ENCODE data around the gene PAGE2B.

The PAGE2B gene

DNA sequence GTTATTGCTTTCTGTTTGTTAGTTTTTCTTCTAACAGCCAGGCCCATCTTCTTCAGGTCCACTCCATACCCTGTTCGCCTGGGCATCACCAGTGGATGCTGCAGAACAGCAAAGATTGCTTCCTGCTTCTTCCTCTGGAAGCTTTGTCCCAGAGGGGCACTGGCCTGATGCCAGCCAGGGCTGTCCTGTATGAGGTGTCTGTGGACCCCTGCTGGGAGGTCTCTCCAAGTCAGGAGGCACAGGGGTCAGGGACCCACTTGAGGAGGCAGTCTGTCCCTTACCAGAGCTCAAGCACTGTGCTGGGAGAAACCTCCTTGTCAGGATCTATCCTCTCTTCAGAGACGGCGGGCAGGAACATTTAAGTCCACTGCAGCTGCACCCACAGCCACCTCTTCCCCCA lies 2.5 kb upstream of the PAGE2B start:
- DNase-seq = no peak
- TF ChIP-seq POLR2A (IDR thresholded peaks at IDR 0.05; ENCODE audit: low read length) = no peak
- TF ChIP-seq GATA1 (IDR thresholded peaks at IDR 0.05; ENCODE audit: low read depth, low read length) = no peak

DNA sequence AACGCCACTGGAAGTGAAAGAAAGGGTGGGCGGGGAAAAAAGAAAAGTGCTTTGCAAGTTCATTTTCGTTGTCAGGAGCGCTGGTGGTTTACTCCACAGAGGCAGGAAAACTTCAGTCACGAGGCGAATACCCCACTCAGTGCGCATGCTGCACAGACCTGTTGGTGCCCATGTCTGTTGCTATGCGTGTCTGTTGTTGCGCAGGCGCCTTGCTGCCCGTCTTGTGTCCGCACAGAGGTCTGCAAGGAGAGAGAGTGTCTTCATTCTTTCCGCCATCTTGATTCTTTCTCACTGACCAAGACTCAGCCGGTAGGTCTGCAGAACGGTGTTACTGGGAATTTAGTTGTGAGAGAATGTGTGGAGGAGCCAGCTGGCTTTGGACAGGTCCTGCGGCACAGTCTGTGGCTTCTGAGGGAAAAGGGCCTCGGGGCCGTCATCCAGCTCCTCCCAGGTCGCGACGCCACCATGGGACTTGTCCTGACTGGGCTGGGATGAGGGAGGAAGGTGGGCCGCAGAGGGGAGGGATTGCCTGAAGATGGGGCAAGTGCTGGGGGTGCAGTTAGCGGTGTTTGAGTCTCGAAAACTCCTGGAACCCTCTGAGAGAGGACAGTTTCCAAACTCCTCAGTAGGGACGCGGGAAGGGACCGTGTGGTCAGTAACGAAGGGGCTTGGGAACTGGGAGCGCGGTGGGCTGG lies 14.1 kb downstream of the PAGE2B start, which contains the start of gene PAGE2:
Gene PAGE2 (plus strand): TSS at position 224 of the 695 bp plus-strand sequence. CDS start 1,003 bp downstream, outside the sequence.
- no peak for TF ChIP-seq POLR2A (IDR thresholded peaks at IDR 0.05; ENCODE audit: low read length)
- TF ChIP-seq GATA1 (IDR thresholded peaks at IDR 0.05; ENCODE audit: low read depth, low read length) = no peak
- DNase-seq = no peak

DNA sequence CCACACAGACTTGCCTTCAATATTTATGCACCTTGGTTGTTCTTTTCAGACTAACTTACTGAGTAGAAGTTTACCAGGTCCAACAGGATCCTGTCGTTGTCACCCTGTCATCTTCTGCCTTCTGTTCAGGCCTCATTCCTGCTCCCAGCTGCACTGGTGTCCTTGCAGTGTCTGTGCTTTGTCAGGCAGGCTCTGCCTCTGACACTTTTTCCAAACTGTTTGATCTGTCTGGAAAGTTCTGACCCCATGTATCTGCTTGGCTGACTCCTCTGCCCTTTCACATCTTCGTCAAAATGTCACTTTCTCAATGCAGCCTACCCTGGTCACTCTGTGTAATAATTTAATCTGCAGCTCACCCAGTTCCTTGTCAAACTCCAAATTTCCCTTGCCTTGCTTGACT lies 23.9 kb downstream of the PAGE2B start:
- no peak for TF ChIP-seq POLR2A (IDR thresholded peaks at IDR 0.05; ENCODE audit: low read length)
- no peak for TF ChIP-seq GATA1 (IDR thresholded peaks at IDR 0.05; ENCODE audit: low read depth, low read length)

DNA sequence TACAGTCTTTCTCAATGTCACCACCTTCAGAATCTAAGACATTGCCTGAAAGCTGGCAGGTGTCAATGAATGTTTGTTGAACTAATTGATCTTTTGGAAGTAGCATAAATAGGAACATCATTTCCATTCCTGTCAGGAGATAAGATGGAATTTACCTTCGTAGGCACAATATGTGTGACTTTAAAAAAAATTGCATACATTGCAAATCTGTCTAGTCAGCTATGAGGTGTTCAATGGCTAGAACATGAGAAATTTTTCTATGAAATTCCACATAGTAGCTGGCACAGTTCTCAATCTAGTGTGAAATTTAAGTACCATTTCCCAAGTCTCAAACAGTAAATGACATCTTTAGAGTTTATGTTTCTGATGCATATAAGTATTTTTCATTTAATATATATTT lies 24.3 kb downstream of the PAGE2B start:
- DNase-seq = no peak
- TF ChIP-seq GATA1 (IDR thresholded peaks at IDR 0.05; ENCODE audit: low read depth, low read length) (no peak), POLR2A (IDR thresholded peaks at IDR 0.05; ENCODE audit: low read length) (no peak)

More for the DNA sequence above, 23.9 kb downstream of the PAGE2B start:
- DNase-seq = no peak

DNA sequence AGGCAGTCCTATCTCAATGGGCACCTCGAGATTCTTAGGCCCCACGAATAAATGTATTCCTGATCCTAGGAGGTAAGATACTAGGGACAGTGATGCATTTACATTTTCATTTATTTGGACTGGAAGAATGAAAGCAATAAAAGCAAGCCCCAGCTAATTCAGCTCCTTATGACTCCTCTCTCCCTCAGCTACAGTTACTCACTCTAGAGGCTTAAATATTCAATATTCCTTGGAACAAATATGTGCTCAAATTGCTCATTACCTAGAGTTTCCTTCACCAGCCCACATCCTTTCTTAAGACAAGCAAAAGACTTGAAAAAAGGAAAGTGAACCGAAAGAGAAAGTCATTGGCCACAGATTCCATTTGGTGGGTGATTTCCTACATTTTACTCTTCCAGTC lies 27.9 kb downstream of the PAGE2B start:
- TF ChIP-seq POLR2A (IDR thresholded peaks at IDR 0.05; ENCODE audit: low read length) (no peak), GATA1 (IDR thresholded peaks at IDR 0.05; ENCODE audit: low read depth, low read length) (no peak)
- no peak for DNase-seq

DNA sequence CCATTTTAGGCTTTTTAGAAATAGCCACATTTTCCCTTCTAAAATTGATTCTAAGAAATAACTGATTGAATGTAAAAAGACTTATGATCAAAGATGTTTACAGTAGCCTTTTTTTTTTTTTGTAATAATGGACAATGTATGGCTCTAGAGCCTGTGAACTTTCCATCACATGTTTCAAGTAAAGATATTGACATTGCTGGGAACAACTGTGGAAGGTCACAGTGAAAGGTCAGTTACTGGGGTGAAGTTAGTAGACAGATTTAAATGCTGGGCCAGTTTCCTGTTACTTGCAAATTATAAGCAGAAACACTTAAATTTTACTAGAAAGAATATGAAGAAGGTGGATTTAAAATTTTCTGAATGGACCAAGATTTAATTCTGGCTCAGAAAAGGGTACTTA lies 32.4 kb downstream of the PAGE2B start:
- TF ChIP-seq GATA1 (IDR thresholded peaks at IDR 0.05; ENCODE audit: low read depth, low read length) (no peak), POLR2A (IDR thresholded peaks at IDR 0.05; ENCODE audit: low read length) (no peak)
- DNase-seq = no peak

DNA sequence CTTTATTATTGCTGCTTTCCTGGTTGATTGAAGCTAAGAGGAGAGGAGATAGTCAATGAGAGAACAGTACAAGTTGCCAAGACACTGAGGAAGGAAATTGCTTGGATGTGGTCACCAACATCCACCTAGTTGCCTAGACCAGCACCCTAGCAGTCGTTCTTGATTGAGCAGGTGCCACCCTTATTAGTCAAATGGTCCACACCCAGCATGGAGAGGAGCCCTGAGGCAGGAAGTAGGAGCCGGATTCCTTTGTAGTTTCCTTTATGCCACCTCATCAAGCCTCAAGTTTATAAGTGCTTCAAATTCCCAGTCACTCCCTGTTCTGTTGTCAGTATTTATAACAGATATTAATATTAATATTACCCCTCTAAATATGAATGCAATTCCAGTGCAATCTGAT lies 33.1 kb downstream of the PAGE2B start:
- TF ChIP-seq POLR2A (IDR thresholded peaks at IDR 0.05; ENCODE audit: low read length) = no peak
- no peak for TF ChIP-seq GATA1 (IDR thresholded peaks at IDR 0.05; ENCODE audit: low read depth, low read length)
- DNase-seq = no peak

DNA sequence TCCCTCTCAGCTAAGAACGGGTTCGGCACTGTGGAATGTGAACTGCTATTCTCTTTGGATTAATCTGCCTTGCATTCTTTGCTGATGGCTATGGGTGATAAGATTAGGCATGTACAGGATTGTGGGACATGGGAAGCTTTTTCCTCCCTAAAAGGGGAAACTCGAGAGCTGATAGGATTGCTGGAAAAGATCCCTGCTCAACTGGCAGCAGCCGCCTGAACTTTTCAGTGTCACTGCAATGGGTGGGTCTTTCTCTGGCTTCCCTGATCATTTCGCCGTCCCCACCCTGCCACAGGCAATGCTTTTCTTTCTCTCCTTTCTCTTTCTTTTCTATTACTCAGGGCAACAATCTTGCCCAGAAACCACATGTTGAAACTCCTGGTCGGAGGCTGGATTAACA lies 34.5 kb downstream of the PAGE2B start:
- peak; percentile 27 to 39 for DNase-seq
- TF ChIP-seq POLR2A (IDR thresholded peaks at IDR 0.05; ENCODE audit: low read length) (no peak), GATA1 (IDR thresholded peaks at IDR 0.05; ENCODE audit: low read depth, low read length) (no peak)

DNA sequence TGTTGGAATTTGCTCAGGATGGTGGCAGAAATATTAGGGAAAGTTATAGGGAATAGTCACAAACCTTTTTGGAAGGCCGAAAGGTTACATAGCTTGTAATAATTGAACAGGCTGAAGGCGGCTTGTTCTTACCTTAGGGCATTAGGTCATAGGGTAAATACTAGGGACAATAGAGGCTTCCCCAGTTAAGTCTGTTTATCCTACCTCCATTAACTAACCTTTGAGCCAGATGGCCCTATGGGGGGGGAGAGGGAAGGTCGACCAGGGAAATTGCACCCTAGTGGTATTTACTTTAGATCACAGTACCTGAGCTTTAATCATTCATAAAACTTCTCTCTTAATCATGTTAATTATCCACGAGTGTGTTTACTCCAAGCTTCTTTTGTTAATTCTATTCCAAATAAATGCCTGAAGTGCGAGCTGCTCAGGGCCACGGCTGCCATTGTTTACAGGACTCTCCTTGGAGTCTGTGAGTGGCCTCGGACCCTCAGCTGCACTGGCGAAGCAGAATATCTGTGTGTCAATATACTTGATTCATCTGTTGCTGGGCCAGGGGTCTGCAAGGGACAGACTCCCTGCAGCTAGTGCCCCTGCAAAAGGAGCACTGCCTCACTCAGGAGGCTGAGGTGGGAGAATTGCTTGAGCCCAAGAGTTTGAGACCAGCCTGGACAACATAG lies 36.9 kb downstream of the PAGE2B start:
- no peak for TF ChIP-seq GATA1 (IDR thresholded peaks at IDR 0.05; ENCODE audit: low read depth, low read length)
- TF ChIP-seq POLR2A (IDR thresholded peaks at IDR 0.05; ENCODE audit: low read length) = no peak

DNA sequence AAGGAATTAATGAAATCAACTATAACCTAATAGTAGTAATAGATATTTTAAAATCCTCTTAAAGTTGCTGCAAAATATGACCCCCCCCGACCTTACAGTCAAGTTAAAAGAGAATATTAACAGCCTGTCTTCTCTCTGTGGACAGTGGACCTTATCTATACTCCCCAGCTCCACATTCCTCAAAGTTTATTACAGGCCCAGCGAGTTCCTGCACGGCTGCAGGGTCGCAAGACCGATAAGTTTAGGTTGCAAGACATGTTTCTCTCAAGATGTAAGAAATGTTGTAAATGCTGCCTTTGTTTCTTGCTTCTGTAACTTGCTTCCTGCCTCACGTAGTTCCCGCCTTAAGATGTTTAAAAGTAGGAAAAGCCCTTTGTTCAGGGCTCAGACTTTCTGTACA lies 41.8 kb downstream of the PAGE2B start:
- TF ChIP-seq GATA1 (IDR thresholded peaks at IDR 0.05; ENCODE audit: low read depth, low read length) = peak; percentile 35
- DNase-seq = peak; percentile 86 to 93

More for the DNA sequence above, 36.9 kb downstream of the PAGE2B start:
- no peak for DNase-seq

DNA sequence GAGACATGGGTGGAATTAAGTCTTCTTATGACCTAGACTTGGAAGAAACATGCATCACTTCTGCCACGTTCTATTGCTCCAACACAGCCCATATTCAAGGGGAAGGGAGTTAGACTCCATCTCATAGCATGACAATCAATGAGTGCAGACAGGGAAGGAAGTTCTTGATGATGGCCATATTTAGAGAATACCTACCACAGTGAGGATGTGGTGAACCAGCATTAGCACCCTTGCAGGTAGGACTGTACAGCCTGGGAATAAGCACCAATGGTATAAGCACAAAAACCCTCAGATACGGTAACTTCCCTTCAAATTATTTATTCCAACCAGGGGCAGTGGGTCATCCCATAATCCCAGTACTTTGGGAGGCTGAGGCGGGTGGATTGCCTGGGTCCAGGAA lies 43.7 kb downstream of the PAGE2B start:
- TF ChIP-seq GATA1 (IDR thresholded peaks at IDR 0.05; ENCODE audit: low read depth, low read length) (no peak), POLR2A (IDR thresholded peaks at IDR 0.05; ENCODE audit: low read length) (no peak)
- no peak for DNase-seq

DNA sequence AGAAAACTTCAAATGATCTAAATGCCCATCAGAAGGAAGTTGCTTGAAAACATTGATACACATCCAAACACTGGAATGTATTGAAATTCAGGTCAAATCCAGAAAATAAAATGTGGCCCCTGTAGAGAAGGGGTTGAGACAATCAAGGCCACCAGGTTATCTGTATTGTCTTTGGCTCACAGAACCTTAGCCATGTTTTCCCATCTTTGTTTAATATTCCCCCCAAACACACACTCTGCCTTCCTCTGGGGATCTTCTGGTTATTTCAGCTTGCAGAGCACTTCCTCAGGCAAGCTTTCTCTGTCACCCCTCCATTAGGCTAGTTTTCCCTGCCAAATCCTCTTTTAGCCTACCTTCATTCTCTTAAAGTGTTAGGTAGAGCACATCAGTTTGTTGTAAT lies 44.4 kb downstream of the PAGE2B start:
- TF ChIP-seq GATA1 (IDR thresholded peaks at IDR 0.05; ENCODE audit: low read depth, low read length) (no peak), POLR2A (IDR thresholded peaks at IDR 0.05; ENCODE audit: low read length) (no peak)
- no peak for DNase-seq

DNA sequence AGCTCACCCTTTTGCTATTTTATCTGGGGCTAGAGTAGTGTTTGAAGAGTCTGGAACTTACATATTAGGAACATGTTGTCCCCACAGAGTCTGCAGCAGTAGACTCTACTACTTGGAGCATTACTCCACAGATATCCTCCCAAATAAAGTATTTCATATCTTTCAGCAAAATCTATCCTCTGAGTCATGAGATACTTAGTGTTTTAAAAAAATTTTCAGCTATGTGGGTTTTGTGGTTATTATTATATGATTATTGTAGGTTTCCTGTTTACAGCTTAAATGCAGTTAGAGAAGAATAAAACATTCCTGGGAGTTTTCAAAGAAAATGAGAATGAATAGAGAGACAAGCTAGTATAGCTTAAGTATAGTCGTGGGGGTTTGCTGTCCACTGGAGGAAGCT lies 44.9 kb downstream of the PAGE2B start:
- DNase-seq = peak; percentile 14 to 31
- no peak for TF ChIP-seq GATA1 (IDR thresholded peaks at IDR 0.05; ENCODE audit: low read depth, low read length)

DNA sequence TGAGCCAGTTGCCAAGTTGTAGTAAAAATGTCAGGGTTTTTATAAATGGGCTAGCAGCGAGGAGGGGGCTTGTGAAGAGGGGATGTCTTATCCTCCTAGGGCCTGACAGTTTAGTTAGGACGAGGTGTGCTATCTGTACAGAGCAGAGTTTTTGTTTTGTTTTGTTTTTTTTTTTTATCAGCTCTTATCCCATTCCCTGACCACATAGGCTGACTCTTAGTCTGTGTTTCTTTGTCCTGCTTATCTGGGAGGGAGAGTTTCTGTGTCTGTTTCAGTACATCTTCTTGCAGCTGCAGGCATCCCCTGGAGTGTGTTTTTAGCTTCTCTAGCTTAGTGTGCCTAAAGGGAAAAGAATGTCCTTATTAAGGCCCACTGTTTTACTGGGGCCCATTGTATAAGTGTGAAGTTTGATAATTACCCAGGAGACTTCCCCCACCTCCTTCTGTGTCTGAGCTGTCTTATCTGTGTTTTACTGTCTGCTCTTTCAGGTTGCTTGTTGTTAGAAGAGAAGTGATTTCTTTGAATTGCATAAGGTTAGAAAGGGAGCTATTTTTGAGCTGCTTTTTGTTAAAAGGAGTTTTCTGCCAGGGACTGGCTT lies 46.0 kb downstream of the PAGE2B start:
- DNase-seq = peak; percentile 60 to 80
- TF ChIP-seq POLR2A (IDR thresholded peaks at IDR 0.05; ENCODE audit: low read length) (no peak), GATA1 (IDR thresholded peaks at IDR 0.05; ENCODE audit: low read depth, low read length) (no peak)

DNA sequence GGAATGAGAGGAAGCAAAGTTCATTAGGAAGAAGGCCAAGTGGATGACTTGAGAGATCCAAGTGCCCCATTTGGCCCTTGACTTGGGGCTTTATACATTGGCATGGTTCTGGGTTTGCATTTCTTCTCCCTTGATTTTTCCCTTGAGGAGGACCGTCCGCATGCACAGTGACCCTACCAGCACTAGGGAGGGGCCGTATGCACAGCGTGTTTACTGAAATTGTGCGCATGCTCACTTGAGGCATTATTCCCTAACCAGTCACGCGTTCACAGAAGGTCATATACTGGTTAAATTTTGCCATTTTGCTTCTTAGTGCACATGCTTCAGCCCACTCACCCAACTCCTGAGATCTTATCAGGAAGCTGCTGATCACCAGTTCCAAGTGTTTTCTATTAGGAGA lies 49.1 kb downstream of the PAGE2B start:
- DNase-seq = no peak
- TF ChIP-seq GATA1 (IDR thresholded peaks at IDR 0.05; ENCODE audit: low read depth, low read length) = no peak
- TF ChIP-seq POLR2A (IDR thresholded peaks at IDR 0.05; ENCODE audit: low read length) = no peak

Measured in erythroblast (primary cell).